Epithelial cell of proximal tubule (primary cell): ENCODE data around the gene KIF3A. TPM values are rescaled to one million over a fixed set of nuclear protein-coding genes. Genes with fewer than 3 reads are reported as not detected.
A peak's percentile ranks its signal among the peaks of the same experiment; 100 is the strongest.

Source experiments
- DNase-seq: peaks from one replicate; pipeline ENCODE4 v3.0.0-alpha.2; 2011; ENCODE audit warnings: low read depth
- H3K4me3 ChIP-seq: 2 replicates; pipeline ENCODE4 v1.5.1; 2011; ENCODE audit warnings: low read depth, mild to moderate bottlenecking, low read length
- CTCF ChIP-seq: conservative IDR thresholded peaks from 2 replicates; pipeline ENCODE4 v1.5.1; 2012; ENCODE audit warnings: low read depth, mild to moderate bottlenecking, low read length
- total RNA-seq: library from RNA; depleted of rRNA; stranded (reverse); fragments of >200 nt; gene quantifications from 2 replicates; pipeline ENCODE4 v1.2.3, GENCODE V29; 2015

The KIF3A gene
- total RNA-seq, 1 donor from 2014 or later = 7.6 TPM

- no peak for TF ChIP-seq CTCF
- no peak for DNase-seq
- H3K4me3 ChIP-seq = no peak overlapping the region
Observed at GRCh38 chr5:132750471-132751230, 13.3 kb upstream of the KIF3A start.

- H3K4me3 ChIP-seq = no peak overlapping the region
- TF ChIP-seq CTCF = no peak
- no peak for DNase-seq
Observed at GRCh38 chr5:132749506-132749905, 12.2 kb upstream of the KIF3A start.

- no peak overlapping the region for H3K4me3 ChIP-seq
- no peak for DNase-seq
- TF ChIP-seq CTCF = no peak
Observed at GRCh38 chr5:132748522-132749000, 11.2 kb upstream of the KIF3A start.

GRCh38 chr5:132747616-132748440, 10.5 kb upstream of the KIF3A start:
- peak overlapping the region; percentile 58 for H3K4me3 ChIP-seq
- no peak for DNase-seq
- TF ChIP-seq CTCF = no peak

GRCh38 chr5:132746954-132747615, 9.7 kb upstream of the KIF3A start, which contains the start of gene CCNI2:
Gene CCNI2, plus strand, starts transcription at chr5:132747426. Its CDS starts 70 bp downstream, at chr5:132747496.
- peak; percentile 69 for TF ChIP-seq CTCF
- DNase-seq = no peak
- peak within 1 kb of the TSS; percentile 58 for H3K4me3 ChIP-seq

- peak overlapping the region; percentile 58 for H3K4me3 ChIP-seq
- no peak for TF ChIP-seq CTCF
- no peak for DNase-seq
Observed at GRCh38 chr5:132746592-132746953, 9.2 kb upstream of the KIF3A start.
